PC-3 (cell line): ENCODE data around the gene KRT7. TPM values are rescaled to one million over a fixed set of nuclear protein-coding genes. Genes with fewer than 3 reads are reported as not detected.
"Not testable (repeated sequence)": the region's sequence is repeated elsewhere in the genome, so short reads cannot be mapped to it uniquely, and the experiment has no call there.

Source experiments
- ATAC-seq: fragments of 200-7000 bp; cut with Tn5 transposase; 2 replicates; pipeline ENCODE4 v1.9.1; 2020; ENCODE audit warnings: mild to moderate bottlenecking, moderate library complexity
- BruUV-seq: library from RNA; stranded (reverse); fragments of 400-500 nt; replicated peaks from 2 replicates; lab custom pipeline; 2021; lab: Mats Ljungman, UMichigan
- CTCF ChIA-PET: fragments of 300-600 bp; sonication (Branson Sonifier 250); formaldehyde crosslinking; loops from one replicate; lab custom pipeline; 2022; ENCODE audit warnings: antibody characterized with exemption; lab: Charles Lee
- POLR2A ChIA-PET: fragments of 300-600 bp; sonication (Branson Sonifier 250); formaldehyde crosslinking; loops from one replicate; lab custom pipeline; 2022; ENCODE audit warnings: antibody characterized with exemption; ENCODE audit not compliant: unreplicated experiment; lab: Charles Lee
- DNase-seq: peaks from one replicate; pipeline ENCODE4 v3.0.0-alpha.2; 2015
- H2AFZ ChIP-seq: fragments of 300-600 bp; sonication (generic); 2 replicates; pipeline ENCODE4 v1.6.0; 2016; ENCODE audit warnings: antibody characterized with exemption, low read length
- H3F3A ChIP-seq: fragments of 300-600 bp; sonication (generic); one replicate; pipeline ENCODE4 v1.6.0; 2017; ENCODE audit warnings: antibody characterized with exemption, low read length, control low read depth, mild to moderate bottlenecking; ENCODE audit not compliant: unreplicated experiment
- H3K27ac ChIP-seq: fragments of 300-600 bp; sonication (generic); 2 replicates; pipeline ENCODE4 v1.5.1; 2016; ENCODE audit warnings: mild to moderate bottlenecking, low read length
- H3K27me3 ChIP-seq: fragments of 300-600 bp; sonication (generic); 2 replicates; pipeline ENCODE4 v1.6.1; 2016; ENCODE audit warnings: low read length, mixed read lengths
- H3K36me3 ChIP-seq: fragments of 300-600 bp; sonication (generic); 2 replicates; pipeline ENCODE4 v1.6.1; 2016; ENCODE audit warnings: low read depth, mixed run types, low read length, mixed read lengths
- H3K4me1 ChIP-seq: fragments of 300-600 bp; sonication (generic); 2 replicates; pipeline ENCODE4 v1.5.1; 2016; ENCODE audit warnings: low read length; ENCODE audit not compliant: insufficient read depth
- H3K4me2 ChIP-seq: fragments of 300-600 bp; sonication (generic); 2 replicates; pipeline ENCODE4 v1.6.0; 2016; ENCODE audit warnings: low read length
- H3K4me3 ChIP-seq: fragments of 300-600 bp; sonication (generic); 2 replicates; pipeline ENCODE4 v1.5.1; 2016; ENCODE audit warnings: mild to moderate bottlenecking, low read length, mixed read lengths
- H3K79me2 ChIP-seq: fragments of 300-600 bp; sonication (generic); 2 replicates; pipeline ENCODE4 v1.6.1; 2017; ENCODE audit warnings: low read length, mixed read lengths
- H3K9ac ChIP-seq: fragments of 300-600 bp; sonication (generic); 2 replicates; pipeline ENCODE4 v1.6.0; 2016; ENCODE audit warnings: mild to moderate bottlenecking, low read length
- H3K9me2 ChIP-seq: fragments of 300-600 bp; sonication (generic); replicated peaks from 2 replicates; pipeline ENCODE4 v1.6.1; 2016; ENCODE audit warnings: mixed run types, low read length, mixed read lengths
- H3K9me3 ChIP-seq: fragments of 300-600 bp; sonication (generic); 2 replicates; pipeline ENCODE4 v1.6.1; 2016; ENCODE audit warnings: low read length, mixed read lengths
- H4K20me1 ChIP-seq: fragments of 300-600 bp; sonication (generic); 2 replicates; pipeline ENCODE4 v1.6.1; 2016; ENCODE audit warnings: low read length, mixed read lengths
- EZH2 ChIP-seq: fragments of 300-600 bp; sonication (generic); IDR thresholded peaks from one replicate; pipeline ENCODE4 v1.6.1; 2017; ENCODE audit warnings: antibody characterized with exemption, mild to moderate bottlenecking, low read length; ENCODE audit not compliant: unreplicated experiment
- EZH2phosphoT487 ChIP-seq: fragments of 300-600 bp; sonication (generic); IDR thresholded peaks from 2 replicates; pipeline ENCODE4 v1.6.1; 2018; ENCODE audit warnings: mild to moderate bottlenecking, antibody characterized with exemption, low read length, borderline replicate concordance
- intact Hi-C: fragments of 100-400 bp; cut with micrococcal nuclease; formaldehyde crosslinking; loops from 2 replicates; pipeline ENCODE4 v1.9.0; 2023
- total RNA-seq: library from RNA; depleted of rRNA; stranded (reverse); fragments of >200 nt; gene quantifications from 2 replicates; pipeline ENCODE4 v1.2.3, GENCODE V29; 2014
- TF ChIP-seq, protein P1 (sequence below): fragments of 300-600 bp; sonication (generic); conservative IDR thresholded peaks from 2 replicates; pipeline ENCODE4 v1.5.1; 2017; ENCODE audit warnings: antibody characterized with exemption, low read depth, mild to moderate bottlenecking, low read length

Gene KRT7
- total RNA-seq, 1 experiment from 2014 or later: 2,144 TPM

DNA sequence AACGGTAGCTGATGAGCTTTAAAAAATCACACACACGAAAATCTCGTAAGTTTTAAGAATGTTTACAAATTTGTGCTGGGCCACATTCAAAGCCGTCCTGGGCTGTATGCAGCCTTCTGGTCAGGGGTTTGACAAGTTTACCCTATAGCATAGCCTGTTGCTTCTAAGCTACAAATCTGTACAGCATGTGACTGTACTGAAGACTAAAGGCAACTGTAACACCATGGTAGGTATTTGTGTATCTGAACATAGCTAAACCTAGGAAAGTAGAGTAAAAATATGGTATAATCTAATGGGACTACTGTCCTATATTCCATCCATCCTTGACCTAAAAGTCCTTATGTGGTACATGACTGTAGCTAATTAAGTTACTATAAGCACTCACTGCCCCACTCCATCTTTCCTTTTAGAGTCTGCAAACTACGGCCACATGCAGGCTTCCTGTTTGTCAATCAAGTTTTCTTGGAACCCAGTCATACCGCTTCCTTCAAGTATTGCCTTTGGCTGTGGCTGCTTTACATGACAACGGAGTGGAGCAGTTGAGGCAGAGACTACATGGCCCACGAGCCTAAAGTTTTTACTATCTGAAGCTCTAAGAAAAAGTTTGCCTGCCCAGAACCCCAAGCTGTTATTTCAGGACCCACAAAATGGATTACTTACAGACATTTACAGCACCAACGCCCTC lies 18.5 kb downstream of the KRT7 start:
- Histone ChIP-seq H3K36me3 (peaks cover 18% of the 10 kb centered on the region; the same call in 1 of the 2 replicates), H3K4me2 (no peak overlapping the region), H3K9ac (no peak overlapping the region), H3K9me2 (no peaks in the 10 kb centered on the region), H4K20me1 (no peaks in the 10 kb centered on the region), H3K4me3 (no peak overlapping the region), H3K27ac (no peak overlapping the region), H3K9me3 (no peaks in the 10 kb centered on the region), H3F3A (peaks cover 29% of the 10 kb centered on the region), H3K4me1 (peaks cover 27% of the 10 kb centered on the region), H3K79me2 (no peaks in the 10 kb centered on the region), H3K27me3 (no peaks in the 10 kb centered on the region), H2AFZ (no peak overlapping the region)
- DNase-seq (peak; percentile 30), ATAC-seq (no peak)
- ChIA-PET POLR2A (interaction anchor here (0.6 kb wide), 1 partner anchor 87 kb away, joined by 4 read pairs; no protein-coding TSS in a partner anchor), CTCF (interaction anchor here (0.6 to 1.1 kb wide), 2 partner anchors 27 to 76 kb away, joined by 3 to 4 read pairs; no protein-coding TSS in a partner anchor)
- BruUV-seq: TSS peak; percentile 5
- intact Hi-C loops: loop anchor here (5.0 kb wide), 1 partner anchor 76 kb away; no protein-coding TSS in a partner anchor
- TF ChIP-seq EZH2phosphoT487: no peak
- TF ChIP-seq, protein P1, sequence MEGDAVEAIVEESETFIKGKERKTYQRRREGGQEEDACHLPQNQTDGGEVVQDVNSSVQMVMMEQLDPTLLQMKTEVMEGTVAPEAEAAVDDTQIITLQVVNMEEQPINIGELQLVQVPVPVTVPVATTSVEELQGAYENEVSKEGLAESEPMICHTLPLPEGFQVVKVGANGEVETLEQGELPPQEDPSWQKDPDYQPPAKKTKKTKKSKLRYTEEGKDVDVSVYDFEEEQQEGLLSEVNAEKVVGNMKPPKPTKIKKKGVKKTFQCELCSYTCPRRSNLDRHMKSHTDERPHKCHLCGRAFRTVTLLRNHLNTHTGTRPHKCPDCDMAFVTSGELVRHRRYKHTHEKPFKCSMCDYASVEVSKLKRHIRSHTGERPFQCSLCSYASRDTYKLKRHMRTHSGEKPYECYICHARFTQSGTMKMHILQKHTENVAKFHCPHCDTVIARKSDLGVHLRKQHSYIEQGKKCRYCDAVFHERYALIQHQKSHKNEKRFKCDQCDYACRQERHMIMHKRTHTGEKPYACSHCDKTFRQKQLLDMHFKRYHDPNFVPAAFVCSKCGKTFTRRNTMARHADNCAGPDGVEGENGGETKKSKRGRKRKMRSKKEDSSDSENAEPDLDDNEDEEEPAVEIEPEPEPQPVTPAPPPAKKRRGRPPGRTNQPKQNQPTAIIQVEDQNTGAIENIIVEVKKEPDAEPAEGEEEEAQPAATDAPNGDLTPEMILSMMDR: no peak
- TF ChIP-seq EZH2: no peak

DNA sequence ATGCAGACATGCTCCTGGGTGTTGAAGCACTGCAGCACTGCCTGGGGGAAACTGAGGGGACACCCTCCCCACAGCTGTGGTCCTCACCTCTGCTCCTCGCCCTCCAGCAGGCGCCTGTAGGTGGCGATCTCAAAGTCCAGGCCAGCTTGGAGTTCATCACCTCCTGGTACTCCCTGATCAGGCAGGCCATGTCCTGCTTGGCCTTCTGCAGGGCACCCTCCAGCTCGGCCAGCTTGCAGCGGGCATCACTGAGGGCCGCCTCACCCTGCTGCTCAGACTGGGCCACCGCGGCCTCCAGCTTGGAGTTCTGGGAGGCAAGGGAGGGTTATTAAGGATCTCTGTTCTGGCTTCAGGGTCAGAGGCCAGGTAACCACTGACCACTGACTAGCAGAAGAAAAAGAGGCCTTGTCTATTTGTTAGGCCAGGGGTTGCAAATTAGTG lies 19.2 kb downstream of the KRT7 start:
- TF ChIP-seq, protein P1: peak; percentile 62

More for the DNA sequence above, 19.2 kb downstream of the KRT7 start:
- not testable (repeated sequence) for H3K4me2 ChIP-seq, H3K27ac ChIP-seq, H3K27me3 ChIP-seq, H3K79me2 ChIP-seq, BruUV-seq, H3K4me3 ChIP-seq, H3K9me2 ChIP-seq, ATAC-seq, H2AFZ ChIP-seq, H3K9ac ChIP-seq, H3K9me3 ChIP-seq, H4K20me1 ChIP-seq
- Histone ChIP-seq H3F3A (peaks cover 23% of the 10 kb centered on the region), H3K4me1 (peaks cover 20% of the 10 kb centered on the region), H3K36me3 (peaks cover 17% of the 10 kb centered on the region; the same call in 1 of the 2 replicates)
- CTCF ChIA-PET: interaction anchor here (0.6 to 0.8 kb wide), 2 partner anchors 9 to 27 kb away, joined by 4 to 5 read pairs; no protein-coding TSS in a partner anchor
- POLR2A ChIA-PET: interaction anchor here (0.6 kb wide), 1 partner anchor 65 kb away, joined by 4 read pairs; no protein-coding TSS in a partner anchor
- intact Hi-C loops: loop anchor here (5.0 kb wide), 1 partner anchor 75 kb away; no protein-coding TSS in a partner anchor
- peak; percentile 36 for DNase-seq
